HCT116 (cell line): ENCODE data around the gene CUX1. TPM values are rescaled to one million over a fixed set of nuclear protein-coding genes. Genes with fewer than 3 reads are reported as not detected.

ENCODE experiments used
- ATAC-seq: fragments of 200-7000 bp; cut with Tn5 transposase; 2 replicates; pipeline ENCODE4 v1.9.1; 2020; ENCODE audit warnings: mild to moderate bottlenecking, moderate library complexity
- BruUV-seq: library from RNA; stranded (reverse); fragments of 400-500 nt; replicated peaks from 2 replicates; lab custom pipeline; 2021; lab: Mats Ljungman, UMichigan
- CTCF ChIA-PET: fragments of 300-600 bp; sonication (Branson Sonifier 250); formaldehyde crosslinking; loops from one replicate; lab custom pipeline; 2021; ENCODE audit warnings: antibody characterized with exemption; lab: Charles Lee
- POLR2A ChIA-PET: fragments of 300-600, 350-600 bp; sonication (Branson Sonifier 250); formaldehyde crosslinking; loops from one replicate; lab custom pipeline; 2021; ENCODE audit warnings: antibody characterized with exemption; lab: Charles Lee
- RAD21 ChIA-PET, 2 experiments: fragments of 300-600 bp; sonication (Branson Sonifier 250); formaldehyde crosslinking; loops; one replicate each; lab custom pipeline; 2023; ENCODE audit warnings: low total read pairs in 2 of 2; ENCODE audit not compliant: uncharacterized antibody in 2 of 2, unreplicated experiment in 2 of 2, low non-redundant PET in 1 of 2; lab: Charles Lee
- DNase-seq: peaks from one replicate; pipeline ENCODE4 v3.0.0-alpha.2; 2010; ENCODE audit warnings: low read depth, low spot score
- H2AFZ ChIP-seq: fragments of 200-600 bp; shearing (Covaris generic), sonication (generic); 2 replicates; pipeline ENCODE4 v1.6.1; 2017; ENCODE audit warnings: low read depth, mixed run types, mixed read lengths, antibody characterized with exemption, low read length; ENCODE audit not compliant: poor library complexity, severe bottlenecking
- H3K27ac ChIP-seq: 2 replicates; pipeline ENCODE4 v1.5.1; 2012; ENCODE audit warnings: low read depth, low read length
- H3K27me3 ChIP-seq: fragments of 200-600 bp; sonication (generic); 2 replicates; pipeline ENCODE4 v1.6.1; 2016; ENCODE audit warnings: mixed run types, low read length, mixed read lengths; ENCODE audit not compliant: insufficient read depth
- H3K36me3 ChIP-seq, 2 experiments: fragments of 200-500 bp in 1 of 2; fragments of 200-600 bp in 1 of 2; sonication (Bioruptor generic) in 1 of 2; sonication (generic) in 1 of 2; 2 replicates each; pipeline versions ENCODE4 v1.5.1 to v1.6.1; 2014 to 2016; ENCODE audit warnings: low read length in 2 of 2, inconsistent platforms in 1 of 2, mixed read lengths in 1 of 2, mixed run types in 1 of 2; ENCODE audit not compliant: insufficient read depth in 2 of 2, control insufficient read depth in 1 of 2
- H3K4me1 ChIP-seq, 2 experiments: fragments of 200-600 bp in 1 of 2; sonication (generic) in 1 of 2; 2 replicates each; pipeline versions ENCODE4 v1.5.1 to v1.6.1; 2012 to 2017; ENCODE audit warnings: low read length in 2 of 2, inconsistent platforms in 1 of 2, mild to moderate bottlenecking in 1 of 2, mixed read lengths in 1 of 2, mixed run types in 1 of 2, moderate library complexity in 1 of 2; ENCODE audit not compliant: insufficient read depth in 2 of 2, control insufficient read depth in 1 of 2
- H3K4me2 ChIP-seq: fragments of 200-600 bp; sonication (generic); 2 replicates; pipeline ENCODE4 v1.6.1; 2017; ENCODE audit warnings: mixed run types, low read length, mixed read lengths
- H3K4me3 ChIP-seq, 2 experiments: fragments of 200-600 bp in 1 of 2; sonication (generic) in 1 of 2; replicated peaks in 1 of 2; 2 replicates each; pipeline ENCODE4 v1.5.1; 2011 to 2016; ENCODE audit warnings: low read length in 2 of 2, control low read depth in 1 of 2, low read depth in 1 of 2, mild to moderate bottlenecking in 1 of 2, mixed read lengths in 1 of 2, mixed run types in 1 of 2
- H3K79me2 ChIP-seq: fragments of 200-600 bp; sonication (generic); 2 replicates; pipeline ENCODE4 v1.6.1; 2017; ENCODE audit warnings: mild to moderate bottlenecking, mixed run types, low read length, moderate library complexity, mixed read lengths; ENCODE audit not compliant: insufficient read depth
- H3K9ac ChIP-seq: fragments of 200-600 bp; sonication (generic); 2 replicates; pipeline ENCODE4 v1.6.1; 2016; ENCODE audit warnings: low read length, mixed read lengths
- H3K9me2 ChIP-seq: fragments of 200-600 bp; sonication (generic), shearing (Covaris generic); 2 replicates; pipeline ENCODE4 v1.6.1; 2017; ENCODE audit warnings: mixed run types, mild to moderate bottlenecking, moderate library complexity; ENCODE audit not compliant: insufficient read depth
- H3K9me3 ChIP-seq, 2 experiments: fragments of 200-500 bp in 1 of 2; fragments of 200-600 bp in 1 of 2; sonication (Bioruptor generic) in 1 of 2; sonication (generic) in 1 of 2; 2 replicates each; pipeline ENCODE4 v1.6.1; 2014 to 2017; ENCODE audit warnings: low read length in 2 of 2, mixed read lengths in 2 of 2, inconsistent platforms in 1 of 2, low read depth in 1 of 2, mild to moderate bottlenecking in 1 of 2, mixed run types in 1 of 2, moderate library complexity in 1 of 2; ENCODE audit not compliant: control insufficient read depth in 1 of 2, insufficient read depth in 1 of 2
- H4K20me1 ChIP-seq: fragments of 200-600 bp; sonication (generic), shearing (Covaris generic); 2 replicates; pipeline ENCODE4 v1.6.1; 2017; ENCODE audit warnings: mixed run types, mild to moderate bottlenecking, moderate library complexity; ENCODE audit not compliant: insufficient read depth
- ATF3 ChIP-seq: IDR thresholded peaks from 2 replicates; pipeline ENCODE4 v1.6.1; 2012
- CBX3 ChIP-seq: IDR thresholded peaks from 2 replicates; pipeline ENCODE4 v1.6.1; 2012; ENCODE audit warnings: low read depth
- CEBPB ChIP-seq: IDR thresholded peaks from 2 replicates; pipeline ENCODE4 v1.6.1; 2012; ENCODE audit warnings: low read depth
- EGR1 ChIP-seq: IDR thresholded peaks from 2 replicates; pipeline ENCODE4 v1.6.1; 2012; ENCODE audit warnings: low read depth
- ELF1 ChIP-seq: IDR thresholded peaks from 2 replicates; pipeline ENCODE4 v1.6.1; 2012; ENCODE audit warnings: low read depth, borderline replicate concordance
- EZH2phosphoT487 ChIP-seq: fragments of 200-600 bp; IDR thresholded peaks from 2 replicates; pipeline ENCODE4 v1.6.1; 2018; ENCODE audit warnings: antibody characterized with exemption, borderline replicate concordance
- FOSL1 ChIP-seq: IDR thresholded peaks from 2 replicates; pipeline ENCODE4 v1.6.1; 2012; ENCODE audit warnings: low read depth
- JUND ChIP-seq: IDR thresholded peaks from 2 replicates; pipeline ENCODE4 v1.6.1; 2012
- POLR2A ChIP-seq: IDR thresholded peaks from 2 replicates; pipeline ENCODE4 v1.7.0; 2011; ENCODE audit warnings: borderline replicate concordance; ENCODE audit not compliant: insufficient read depth, insufficient read length; ENCODE audit errors: extremely low read depth
- POLR2AphosphoS5 ChIP-seq: IDR thresholded peaks from 2 replicates; pipeline ENCODE4 v1.6.1; 2011; ENCODE audit warnings: mild to moderate bottlenecking, low read depth, low read length, moderate library complexity
- RAD21 ChIP-seq: IDR thresholded peaks from 2 replicates; pipeline ENCODE4 v1.6.1; 2012; ENCODE audit warnings: low read depth, mild to moderate bottlenecking
- REST ChIP-seq: IDR thresholded peaks from 2 replicates; pipeline ENCODE4 v1.6.1; 2012; ENCODE audit warnings: low read depth
- SIN3A ChIP-seq: IDR thresholded peaks from 2 replicates; pipeline ENCODE4 v1.6.1; 2012; ENCODE audit warnings: low read depth
- SRF ChIP-seq: IDR thresholded peaks from 2 replicates; pipeline ENCODE4 v1.6.1; 2012; ENCODE audit warnings: low read depth
- TCF7L2 ChIP-seq: IDR thresholded peaks from 2 replicates; pipeline ENCODE4 v1.7.0; 2011; ENCODE audit warnings: borderline replicate concordance, inconsistent platforms; ENCODE audit not compliant: insufficient read depth, insufficient read length; ENCODE audit errors: extremely low read depth
- YY1 ChIP-seq: IDR thresholded peaks from 2 replicates; pipeline ENCODE4 v1.6.1; 2011; ENCODE audit warnings: low read length, low read depth, moderate library complexity, mild to moderate bottlenecking; ENCODE audit not compliant: insufficient replicate concordance; ENCODE audit errors: extremely low read depth
- ZFX ChIP-seq: fragments of 450-650 bp; IDR thresholded peaks from 2 replicates; pipeline ENCODE4 v1.6.1; 2017
- ZNF274 ChIP-seq: fragments of 200-500 bp; sonication (Bioruptor generic); IDR thresholded peaks from 2 replicates; pipeline ENCODE4 v1.6.1; 2014; ENCODE audit warnings: mild to moderate bottlenecking, low read depth, low read length, inconsistent platforms
- intact Hi-C: fragments of 100-400 bp; cut with micrococcal nuclease; formaldehyde crosslinking; loops from 2 replicates; pipeline ENCODE4 v1.10.0; 2022
- total RNA-seq: library from RNA; stranded (reverse); gene quantifications from one replicate; pipeline ENCODE4 v1.2.1, GENCODE V29; 2021; ENCODE audit not compliant: unreplicated experiment
- TF ChIP-seq, protein P1 (sequence below): IDR thresholded peaks from 2 replicates; pipeline ENCODE4 v1.6.1; 2011; ENCODE audit warnings: mild to moderate bottlenecking, low read length, moderate library complexity; ENCODE audit not compliant: insufficient replicate concordance; ENCODE audit errors: extremely low read depth
- TF ChIP-seq, protein P2 (sequence below), 3 experiments: fragments of 200-600 bp in 1 of 3; sonication (generic) in 1 of 3; IDR thresholded peaks in 2 of 3; conservative IDR thresholded peaks in 1 of 3; 2 replicates each; pipeline ENCODE4 v1.5.1; 2012 to 2017; ENCODE audit warnings: low read depth in 2 of 3, low read length in 2 of 3, antibody characterized with exemption in 1 of 3, borderline replicate concordance in 1 of 3, control low read depth in 1 of 3, mild to moderate bottlenecking in 1 of 3, mixed read lengths in 1 of 3, mixed run types in 1 of 3, moderate library complexity in 1 of 3; ENCODE audit not compliant: insufficient read depth in 1 of 3

The CUX1 gene
- total RNA-seq, 1 experiment from 2014 or later, result 68.9 TPM

GRCh38 chr7:101989101-101989500, 171.7 kb downstream of the CUX1 start:
- ChIA-PET POLR2A (interaction anchor here (0.7 kb wide), 1 partner anchor 148 kb away, joined by 3 read pairs; no protein-coding TSS in a partner anchor), RAD21 (no interaction called here), CTCF (no interaction called here)
- Histone ChIP-seq H3K27ac (no peak overlapping the region), H4K20me1 (no peaks in the 10 kb centered on the region), H3K36me3 (no peaks in the 10 kb centered on the region), H3K79me2 (peaks cover 18% of the 10 kb centered on the region), H3K27me3 (no peaks in the 10 kb centered on the region), H3K9me2 (no peaks in the 10 kb centered on the region), H2AFZ (no peak overlapping the region), H3K9ac (no peak overlapping the region), H3K4me1 (peaks cover 6 to 42% of the 10 kb centered on the region in 2 experiments; a peak in 3 of 4 replicates), H3K4me3 (no peak overlapping the region), H3K4me2 (no peak overlapping the region), H3K9me3 (no peaks in the 10 kb centered on the region)
- ATAC-seq (no peak), DNase-seq (no peak)
- intact Hi-C loops, result no loop called here
- TF ChIP-seq FOSL1, result no peak
- no peak for TF ChIP-seq ZNF274
- no peak for TF ChIP-seq ATF3
- TF ChIP-seq POLR2A, result no peak
- no peak for TF ChIP-seq REST
- no peak for TF ChIP-seq CBX3
- TF ChIP-seq YY1, result no peak
- TF ChIP-seq, protein P1, sequence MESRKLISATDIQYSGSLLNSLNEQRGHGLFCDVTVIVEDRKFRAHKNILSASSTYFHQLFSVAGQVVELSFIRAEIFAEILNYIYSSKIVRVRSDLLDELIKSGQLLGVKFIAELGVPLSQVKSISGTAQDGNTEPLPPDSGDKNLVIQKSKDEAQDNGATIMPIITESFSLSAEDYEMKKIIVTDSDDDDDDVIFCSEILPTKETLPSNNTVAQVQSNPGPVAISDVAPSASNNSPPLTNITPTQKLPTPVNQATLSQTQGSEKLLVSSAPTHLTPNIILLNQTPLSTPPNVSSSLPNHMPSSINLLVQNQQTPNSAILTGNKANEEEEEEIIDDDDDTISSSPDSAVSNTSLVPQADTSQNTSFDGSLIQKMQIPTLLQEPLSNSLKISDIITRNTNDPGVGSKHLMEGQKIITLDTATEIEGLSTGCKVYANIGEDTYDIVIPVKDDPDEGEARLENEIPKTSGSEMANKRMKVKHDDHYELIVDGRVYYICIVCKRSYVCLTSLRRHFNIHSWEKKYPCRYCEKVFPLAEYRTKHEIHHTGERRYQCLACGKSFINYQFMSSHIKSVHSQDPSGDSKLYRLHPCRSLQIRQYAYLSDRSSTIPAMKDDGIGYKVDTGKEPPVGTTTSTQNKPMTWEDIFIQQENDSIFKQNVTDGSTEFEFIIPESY, result no peak
- no peak for TF ChIP-seq ZFX
- TF ChIP-seq ELF1, result no peak
- TF ChIP-seq JUND, result no peak
- TF ChIP-seq, protein P2, sequence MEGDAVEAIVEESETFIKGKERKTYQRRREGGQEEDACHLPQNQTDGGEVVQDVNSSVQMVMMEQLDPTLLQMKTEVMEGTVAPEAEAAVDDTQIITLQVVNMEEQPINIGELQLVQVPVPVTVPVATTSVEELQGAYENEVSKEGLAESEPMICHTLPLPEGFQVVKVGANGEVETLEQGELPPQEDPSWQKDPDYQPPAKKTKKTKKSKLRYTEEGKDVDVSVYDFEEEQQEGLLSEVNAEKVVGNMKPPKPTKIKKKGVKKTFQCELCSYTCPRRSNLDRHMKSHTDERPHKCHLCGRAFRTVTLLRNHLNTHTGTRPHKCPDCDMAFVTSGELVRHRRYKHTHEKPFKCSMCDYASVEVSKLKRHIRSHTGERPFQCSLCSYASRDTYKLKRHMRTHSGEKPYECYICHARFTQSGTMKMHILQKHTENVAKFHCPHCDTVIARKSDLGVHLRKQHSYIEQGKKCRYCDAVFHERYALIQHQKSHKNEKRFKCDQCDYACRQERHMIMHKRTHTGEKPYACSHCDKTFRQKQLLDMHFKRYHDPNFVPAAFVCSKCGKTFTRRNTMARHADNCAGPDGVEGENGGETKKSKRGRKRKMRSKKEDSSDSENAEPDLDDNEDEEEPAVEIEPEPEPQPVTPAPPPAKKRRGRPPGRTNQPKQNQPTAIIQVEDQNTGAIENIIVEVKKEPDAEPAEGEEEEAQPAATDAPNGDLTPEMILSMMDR (IDR thresholded peaks at IDR 0.05 in 2 of 3, conservative IDR thresholded peaks at IDR 0.05 in 1 of 3; ENCODE audit: borderline replicate concordance in 1 of 3, insufficient read depth in 1 of 3, low read depth in 2 of 3, low read length in 2 of 3), result no peak
- TF ChIP-seq TCF7L2, result no peak
- TF ChIP-seq POLR2AphosphoS5, result no peak
- TF ChIP-seq SIN3A, result no peak
- TF ChIP-seq SRF, result no peak
- TF ChIP-seq CEBPB, result no peak
- TF ChIP-seq RAD21, result no peak
- TF ChIP-seq EZH2phosphoT487, result no peak
- no peak for TF ChIP-seq EGR1
- no TSS peak for BruUV-seq
